NCI-H69 (cell line): ENCODE data around the gene CDH23.

Source experiments
- DNase-seq: peaks from one replicate; lab custom pipeline; 2025; lab: John Stamatoyannopoulos, UW

The CDH23 gene

DNA sequence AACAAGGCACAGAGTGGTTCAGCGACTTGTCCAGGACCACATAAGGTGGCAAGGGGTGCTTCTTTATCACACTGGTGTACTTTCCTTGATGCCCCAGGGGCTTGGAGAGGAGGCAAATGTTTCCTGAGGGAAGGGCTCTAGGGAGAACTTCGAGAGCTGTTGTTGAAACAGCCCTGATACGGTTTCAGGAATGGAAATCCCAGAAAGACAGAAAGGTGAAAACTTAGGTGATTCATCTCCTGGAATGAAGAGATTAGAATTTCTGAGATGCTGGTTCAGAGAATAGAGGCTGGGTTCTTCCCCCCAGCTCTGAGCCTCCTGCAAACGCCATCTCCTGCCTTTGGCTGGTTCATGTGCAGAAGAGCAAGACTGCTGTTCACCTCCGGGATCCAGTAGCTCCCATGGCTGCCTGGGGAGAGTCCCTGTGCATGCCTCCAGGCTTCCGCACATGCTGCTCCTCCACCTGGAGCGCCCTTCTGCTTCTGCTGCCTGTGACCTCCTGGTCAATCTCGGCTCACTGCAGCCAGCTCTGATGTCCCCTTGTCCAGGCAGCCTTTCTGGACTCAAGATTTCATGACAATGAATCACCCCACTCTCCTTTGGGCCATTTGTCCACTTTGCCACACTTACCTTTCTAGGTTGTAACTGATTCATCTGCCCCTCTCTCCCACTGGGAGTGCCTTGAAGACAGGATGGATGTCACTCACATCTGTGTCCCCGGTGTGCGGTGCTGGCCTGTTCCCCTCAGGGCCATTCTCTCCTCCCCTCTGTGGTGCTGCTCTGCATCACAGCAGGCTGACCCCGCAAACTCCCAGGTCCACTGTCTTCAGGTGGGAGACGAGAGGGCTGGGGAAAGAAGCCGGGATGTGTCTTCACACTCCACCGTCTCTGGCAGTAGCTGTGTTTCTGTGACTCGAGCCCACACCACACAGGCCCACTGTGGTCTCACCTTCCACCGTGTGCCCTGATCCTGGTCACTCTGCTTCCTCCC lies 3.6 kb upstream of the CDH23 start:
- DNase-seq = no peak

GRCh38 chr10:71393841-71394475 lies 2.8 kb upstream of the CDH23 start:
- no peak for DNase-seq

DNA sequence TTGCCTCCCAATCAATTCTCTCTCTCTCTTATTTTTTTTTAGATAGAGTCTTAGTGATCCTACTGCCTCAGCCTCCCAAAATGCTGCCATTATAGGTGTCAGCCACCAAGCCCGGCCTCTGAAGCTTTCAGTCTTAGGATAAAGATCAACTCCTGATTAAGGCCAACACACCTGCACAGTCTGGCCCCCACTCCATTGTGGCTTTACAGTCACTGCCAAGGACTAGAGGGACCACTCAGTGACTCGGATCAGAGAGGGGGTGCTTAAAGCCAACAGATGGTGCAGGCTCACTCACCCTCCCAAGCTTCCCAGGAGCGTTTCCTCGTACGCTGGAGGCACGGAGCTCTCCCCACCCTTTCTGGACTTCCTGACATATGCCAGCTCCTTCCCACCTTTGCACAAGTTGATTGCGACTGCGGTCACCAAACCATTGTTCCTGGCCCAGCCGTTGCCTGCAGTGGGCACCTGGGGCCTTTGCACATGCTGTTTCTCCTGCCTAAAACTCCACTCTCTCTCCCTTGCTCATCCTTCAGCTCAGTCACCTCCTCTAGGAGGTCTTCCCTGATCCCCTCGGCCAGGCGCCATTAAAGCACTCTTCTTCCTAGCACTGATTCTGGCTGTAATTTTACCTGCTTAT lies 1.7 kb upstream of the CDH23 start:
- DNase-seq = no peak

DNA sequence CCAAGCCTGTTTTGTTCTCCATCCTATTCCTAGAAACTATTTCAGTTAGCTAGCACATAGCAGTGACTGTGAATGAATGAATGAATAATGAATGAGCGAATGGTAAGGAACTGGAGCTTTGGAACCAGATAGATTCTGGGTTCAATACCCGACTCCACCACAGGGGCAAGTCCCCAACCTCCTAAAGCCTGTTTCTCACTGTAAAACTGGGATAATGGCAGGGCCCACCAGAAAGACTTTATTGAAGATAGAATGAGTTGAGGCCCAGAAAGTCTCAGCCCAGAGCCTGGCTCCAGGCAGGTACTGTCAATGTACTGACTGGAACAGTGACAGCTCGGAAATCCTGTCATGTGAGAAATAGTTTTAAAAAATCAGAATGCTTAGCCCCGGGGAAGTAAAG lies 1.1 kb upstream of the CDH23 start:
- DNase-seq = no peak

DNA sequence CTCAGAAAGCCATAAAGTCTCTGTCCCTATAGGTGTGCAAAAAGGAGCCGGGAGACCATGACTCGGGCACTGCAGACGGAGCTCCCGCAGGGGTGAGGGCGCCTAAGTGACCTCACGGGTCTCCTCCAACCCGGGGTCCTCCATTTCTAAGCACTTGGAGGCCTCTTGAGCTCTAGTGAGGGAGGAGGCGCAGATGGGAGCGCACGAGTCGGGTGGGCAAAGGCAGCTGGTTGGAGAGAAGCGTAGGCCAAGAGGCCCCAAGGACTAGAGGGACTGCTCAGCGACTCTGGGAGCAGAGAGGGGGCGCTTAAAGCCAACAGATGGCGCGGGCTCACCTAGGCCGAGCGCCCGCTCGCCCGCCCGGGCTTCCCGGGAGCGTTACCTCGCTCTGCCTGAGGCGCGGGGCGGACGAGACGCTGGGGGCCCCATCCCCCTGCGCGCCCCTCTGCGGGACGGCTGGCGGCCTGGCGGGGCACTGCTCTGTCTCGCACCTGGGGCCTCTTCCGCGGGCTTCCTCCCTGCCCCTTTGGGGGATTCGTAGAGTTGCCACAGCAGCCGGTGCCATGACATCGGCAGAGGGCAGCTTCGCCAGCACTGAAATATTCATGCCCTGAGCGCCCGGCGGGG lies 523 bp upstream of the CDH23 start:
- peak; percentile 89 for DNase-seq

GRCh38 chr10:71397296-71398212 lies 834 bp downstream of the CDH23 start:
- DNase-seq = peak; percentile 63

DNA sequence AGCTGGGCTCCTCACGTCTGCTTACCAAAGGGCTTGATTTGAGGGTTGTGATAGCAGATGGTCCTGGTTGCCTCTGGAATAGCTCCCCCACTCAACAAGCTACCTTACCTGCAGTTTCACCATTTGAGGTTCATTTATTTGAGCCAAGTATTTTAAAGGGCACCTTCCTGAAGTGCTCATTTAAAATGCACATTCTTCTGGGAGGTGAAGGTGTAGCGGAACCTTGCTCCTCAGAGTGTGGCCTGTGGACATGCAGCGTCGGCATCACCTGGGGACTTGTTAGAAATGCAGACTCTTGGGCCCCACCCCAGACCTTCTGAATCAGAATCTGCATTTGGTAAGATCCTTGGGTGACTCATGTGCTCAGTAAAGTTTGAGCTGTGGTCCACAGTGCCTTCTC lies 2.3 kb downstream of the CDH23 start:
- DNase-seq = no peak

DNA sequence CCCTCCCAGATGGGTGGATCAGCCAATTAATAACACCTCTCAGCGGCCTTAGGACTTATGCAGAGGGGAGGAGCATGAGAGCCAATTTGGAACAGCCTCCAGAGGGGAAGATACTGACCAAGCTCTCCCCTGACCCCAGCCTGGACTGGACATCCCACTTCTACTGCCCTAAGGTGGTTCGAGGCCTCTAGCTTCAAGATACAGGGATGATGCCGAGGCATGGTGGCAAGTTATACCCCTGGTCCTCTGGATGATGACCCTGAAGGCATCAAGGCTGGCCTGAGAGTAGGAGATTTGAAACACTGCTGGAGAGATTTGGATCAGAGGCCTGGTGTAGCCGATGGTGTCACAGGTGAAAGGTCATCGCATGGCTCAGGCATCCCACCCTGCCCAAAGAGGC lies 3.2 kb downstream of the CDH23 start:
- DNase-seq = no peak

DNA sequence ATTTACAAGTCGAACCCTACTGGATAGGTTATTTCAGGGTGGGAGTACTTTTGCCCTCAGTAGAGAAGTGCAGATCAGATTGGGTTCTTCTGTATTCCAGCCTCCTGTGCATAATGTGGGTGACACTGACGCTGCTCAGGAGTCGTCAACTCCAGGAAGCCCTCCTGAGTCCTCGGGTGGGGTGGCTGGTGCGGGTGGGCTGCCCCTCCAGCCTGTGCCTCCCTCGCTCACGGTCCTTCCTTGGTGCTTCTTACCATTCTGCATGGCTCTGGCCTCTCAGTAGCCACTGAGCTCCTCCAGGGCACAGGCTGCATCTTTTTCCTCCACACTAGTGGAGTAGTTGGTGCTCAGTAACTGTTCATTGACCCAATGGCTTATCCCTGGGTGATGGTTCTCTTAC lies 4.3 kb downstream of the CDH23 start:
- DNase-seq = no peak

GRCh38 chr10:71402005-71402404 lies 5.3 kb downstream of the CDH23 start:
- DNase-seq = no peak

GRCh38 chr10:71404503-71405295 lies 8.0 kb downstream of the CDH23 start:
- peak; percentile 22 for DNase-seq

DNA sequence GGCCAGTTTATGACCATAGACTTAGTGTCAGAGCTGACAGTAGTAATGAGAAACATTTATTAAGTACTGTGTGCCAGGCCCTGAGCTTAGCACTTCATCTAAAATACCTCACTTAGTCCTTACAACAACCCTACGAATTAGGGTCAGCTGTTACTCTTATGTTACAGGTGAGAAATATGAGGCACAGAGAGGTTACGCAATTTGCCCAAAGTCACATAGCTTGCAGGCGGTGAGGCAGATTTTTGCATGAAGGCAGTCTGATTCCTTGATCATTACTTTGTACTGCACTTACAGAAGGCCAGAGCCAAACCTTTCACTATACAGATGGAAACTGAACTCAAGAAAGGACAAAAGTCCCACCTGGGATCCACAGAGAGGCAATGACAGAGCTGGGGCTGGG lies 10.2 kb downstream of the CDH23 start:
- DNase-seq = no peak

DNA sequence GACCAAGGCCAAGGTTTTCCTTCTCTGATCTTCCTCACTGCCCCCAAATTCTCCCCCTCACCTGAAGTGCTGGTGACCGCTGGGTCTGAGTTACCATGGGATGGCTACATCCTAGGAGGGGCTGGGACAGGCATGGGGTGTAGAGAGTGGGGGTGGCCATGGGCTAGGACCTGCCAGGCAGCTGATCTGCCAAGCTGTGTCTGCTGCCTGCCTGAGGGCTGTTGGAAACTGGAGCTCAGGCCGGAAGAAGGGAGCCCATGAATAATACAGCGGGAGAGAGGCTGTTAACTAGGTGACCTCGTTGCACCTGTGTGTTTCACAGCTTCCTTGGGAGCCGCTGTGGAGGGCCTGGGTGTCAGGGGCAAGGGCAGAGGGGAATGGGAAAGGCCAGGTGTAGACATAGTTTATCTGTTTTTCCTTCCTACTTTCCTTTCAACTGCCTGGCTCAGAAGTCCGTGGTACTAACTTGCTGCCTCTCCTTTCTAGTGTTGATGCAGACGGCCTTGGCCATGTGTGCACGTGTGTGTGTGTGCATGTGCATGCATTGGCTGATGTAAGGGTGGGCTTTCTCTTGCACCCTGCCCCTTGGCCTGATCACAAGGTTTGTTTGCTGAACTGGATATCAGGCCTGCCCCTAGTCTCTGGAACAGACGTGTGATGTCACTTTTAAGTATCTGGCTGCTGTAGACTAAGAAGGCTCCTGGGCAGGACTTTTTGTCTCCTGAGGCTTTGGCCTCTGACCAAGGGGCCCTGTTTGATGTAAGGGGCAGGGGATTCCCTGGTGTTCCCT lies 11.9 kb downstream of the CDH23 start:
- DNase-seq = no peak

- no peak for DNase-seq
Observed at GRCh38 chr10:71409516-71410104, 12.9 kb downstream of the CDH23 start.

GRCh38 chr10:71413581-71413980 lies 16.9 kb downstream of the CDH23 start:
- DNase-seq = no peak

DNA sequence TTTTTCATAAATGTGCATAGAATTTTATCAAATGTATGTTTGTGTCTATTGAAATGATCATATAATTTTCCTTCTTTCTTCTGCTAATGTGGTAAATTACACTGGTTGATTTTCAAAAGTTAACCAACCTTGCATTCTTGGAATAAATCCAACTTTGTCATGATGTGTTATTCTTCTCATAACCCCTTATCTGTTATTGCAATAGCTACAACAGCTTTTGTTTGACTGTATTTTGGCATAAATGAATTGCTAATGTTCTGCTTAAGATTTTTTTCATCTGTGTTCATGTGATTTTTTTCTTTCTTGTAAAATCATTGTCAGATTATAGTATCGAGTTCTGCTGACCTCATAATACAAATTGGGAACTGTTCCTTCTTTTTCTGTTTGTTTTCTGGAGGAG lies 17.6 kb downstream of the CDH23 start:
- DNase-seq = no peak

DNA sequence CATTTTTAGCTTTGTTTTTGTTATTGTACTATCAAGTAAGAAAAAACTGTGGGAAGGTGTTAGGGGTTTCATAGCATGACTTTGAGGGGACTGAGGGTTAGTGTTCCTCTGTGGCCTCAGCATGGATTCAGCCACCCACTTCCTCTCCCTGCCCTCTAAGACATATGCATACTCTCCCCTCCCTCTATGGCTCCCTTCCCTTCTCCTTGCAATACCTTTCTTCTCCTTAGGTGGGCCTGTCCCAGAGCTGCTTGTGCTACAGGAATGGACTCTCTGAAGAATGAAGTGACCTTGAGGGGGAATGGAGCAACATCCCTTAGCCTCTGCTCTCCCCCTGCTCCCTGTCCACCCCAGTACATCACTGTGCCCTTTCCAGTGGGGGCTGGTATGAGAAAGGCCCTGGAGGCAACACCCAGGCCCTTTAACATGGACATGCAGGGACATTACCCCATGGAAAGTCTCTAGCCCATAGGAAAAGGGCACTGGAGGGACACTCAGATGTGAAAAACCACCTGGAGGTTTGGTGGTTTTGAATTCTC lies 22.4 kb downstream of the CDH23 start:
- DNase-seq = no peak

DNA sequence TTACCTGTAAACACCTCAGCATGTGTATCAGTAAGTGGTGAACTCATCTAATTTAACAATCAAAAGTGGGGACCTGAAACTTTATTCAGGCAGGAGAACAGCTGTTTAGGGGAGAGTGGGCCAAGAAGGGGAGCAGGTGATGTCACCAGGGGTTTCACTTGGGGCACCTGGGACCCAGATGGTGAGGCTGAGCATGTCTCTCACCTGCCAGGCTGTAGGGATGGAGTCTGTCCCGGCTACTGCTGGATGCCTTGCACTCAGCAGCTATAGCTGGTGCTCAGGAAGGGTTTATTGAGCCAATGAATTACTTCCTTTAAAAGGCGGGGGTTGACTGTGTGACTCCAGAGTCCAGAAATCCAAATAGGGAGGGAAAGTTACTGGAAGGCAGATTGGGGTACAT lies 23.0 kb downstream of the CDH23 start:
- no peak for DNase-seq

- DNase-seq = no peak
Observed at GRCh38 chr10:71421075-71421434, 24.3 kb downstream of the CDH23 start.
